ENCODE measurements around the gene PAPPA2. TPM values are rescaled to one million over a fixed set of nuclear protein-coding genes. Genes with fewer than 3 reads are reported as not detected.

PAPPA2 gene
- total and polyA plus RNA-seq, 2 of the 8 experiments (the other 6 are each of a cell fraction or from before 2014, with no cell fraction given): 0.08 to 0.88 TPM

GRCh38 chr1:176543360-176544129 is 80.6 kb downstream of the PAPPA2 start:
- Histone ChIP-seq H2BK12ac (ENCODE audit: low read depth, low read length) (no peak overlapping the region), H4K91ac (replicated peaks; ENCODE audit: insufficient read length, low read length) (no peak overlapping the region), H3K36me3 (ENCODE audit: control insufficient read depth in 2 of 4, insufficient read depth in 4 of 4, low read length in 3 of 4) (no peaks in the 10 kb centered on the region), H4K20me1 (replicated peaks in 1 of 2; ENCODE audit: control insufficient read depth in 1 of 2, insufficient read depth in 2 of 2, low read length in 2 of 2) (no peaks in the 10 kb centered on the region), H4K5ac (ENCODE audit: insufficient read length, low read depth, low read length) (no peak overlapping the region), H3K4me1 (replicated peaks in 1 of 4; ENCODE audit: control insufficient read depth in 3 of 4, insufficient read depth in 4 of 4, low read length in 3 of 4) (peaks cover 0 to 8% (median 2%) of the 10 kb centered on the region in 4 experiments; a peak in 2 of 7 replicates), H2BK120ac (replicated peaks; ENCODE audit: low read depth, low read length) (no peak overlapping the region), H4K8ac (ENCODE audit: extremely low read depth, insufficient read depth, low read length) (no peak overlapping the region), H3K56ac (replicated peaks; ENCODE audit: insufficient read length, low read depth, low read length) (no peak overlapping the region), H2BK15ac (ENCODE audit: low read length) (no peak overlapping the region), H3K4me2 (ENCODE audit: insufficient read depth in 1 of 2, low read depth in 2 of 2, low read length in 2 of 2) (no peak overlapping the region), H3K23me2 (ENCODE audit: low read depth, low read length) (no peaks in the 10 kb centered on the region), H2BK5ac (ENCODE audit: low read depth, low read length) (no peak overlapping the region), H3K18ac (ENCODE audit: extremely low read depth, low read length) (no peak overlapping the region), H2AK5ac (ENCODE audit: low read depth, low read length) (no peak overlapping the region), H3K79me1 (ENCODE audit: low read depth, low read length) (no peaks in the 10 kb centered on the region), H2BK20ac (ENCODE audit: low read length) (no peak overlapping the region), H3K4ac (replicated peaks; ENCODE audit: insufficient read length, low read depth, low read length) (no peak overlapping the region), H3K27ac (ENCODE audit: low read depth, low read length) (no peak overlapping the region; the same call in 1 of the 2 replicates), H3K23ac (ENCODE audit: insufficient read length) (no peak overlapping the region), H3K79me2 (ENCODE audit: control insufficient read depth in 1 of 2, insufficient read depth in 2 of 2, low read length in 2 of 2) (no peaks in the 10 kb centered on the region), H2AFZ (ENCODE audit: low read length) (no peak overlapping the region), H3K27me3 (replicated peaks in 1 of 4; ENCODE audit: control insufficient read depth in 3 of 4, extremely low read depth in 1 of 4, insufficient read depth in 3 of 4, low read length in 3 of 4) (no peaks in the 10 kb centered on the region), H3K4me3 (ENCODE audit: extremely low read depth in 1 of 4, insufficient read depth in 2 of 4, low read depth in 3 of 4, low read length in 4 of 4) (no peak overlapping the region), H3K14ac (ENCODE audit: insufficient read length) (no peak overlapping the region), H3K9me3 (ENCODE audit: insufficient read depth in 2 of 2, low read depth in 1 of 2, low read length in 1 of 2) (no peaks in the 10 kb centered on the region), H3K9ac (replicated peaks in 1 of 4; ENCODE audit: extremely low read depth in 1 of 4, low read depth in 3 of 4, low read length in 3 of 4) (no peak overlapping the region)
- ChIA-PET POLR2A (ENCODE audit: partially characterized antibody) (no interaction called here), CTCF (ENCODE audit: partially characterized antibody) (interaction anchor here (1.1 kb wide), 1 partner anchor 148 kb away, joined by 3 read pairs; no protein-coding TSS in a partner anchor)
- DNase-seq (ENCODE audit: low read depth in 1 of 2, low spot score in 2 of 2) (no peak), FAIRE-seq (no peak)
- TF ChIP-seq SP1 (IDR thresholded peaks at IDR 0.05; ENCODE audit: low read depth, low read length) (no peak), GTF2F1 (IDR thresholded peaks at IDR 0.05; ENCODE audit: borderline replicate concordance, low read depth, low read length) (no peak), TCF12 (IDR thresholded peaks at IDR 0.05; ENCODE audit: low read depth, low read length) (no peak), EZH2 (IDR thresholded peaks at IDR 0.05; ENCODE audit: low read depth, low read length, severe bottlenecking) (no peak), CTBP2 (IDR thresholded peaks at IDR 0.05; ENCODE audit: borderline replicate concordance, insufficient read depth, insufficient read length, low read length) (no peak), SRF (IDR thresholded peaks at IDR 0.05; ENCODE audit: low read depth, low read length) (no peak), E2F6 (IDR thresholded peaks at IDR 0.05) (no peak)
- WGBS, 2 experiments (ENCODE audit: extremely low coverage in 1 of 2, insufficient coverage in 1 of 2, insufficient read length in 1 of 2, insufficient replicate concordance in 2 of 2, low coverage in 1 of 2, low lambda C conversion rate in 2 of 2, missing lambda C conversion rate in 1 of 2): 93% methylated on average over 2 of the region's 2 CpGs; no CpG with 5 or more reads in 1 of the 2 experiments
